ENCODE data around the gene GPR4. TPM values are rescaled to one million over a fixed set of nuclear protein-coding genes. Genes with fewer than 3 reads are reported as not detected.

Gene GPR4
- total RNA-seq, 1 experiment from 2014 or later: 0.07 TPM

- peak overlapping the region; percentile 90 to 95 for H3K4me3 Mint-ChIP-seq
- H2BK20ac ChIP-seq (ENCODE audit: low read depth, low read length, poor library complexity, severe bottlenecking): no peak overlapping the region
- H2BK15ac ChIP-seq (ENCODE audit: low read depth, low read length): no peak overlapping the region
- no peak overlapping the region for H3K4ac ChIP-seq (ENCODE audit: low read depth, low read length)
- peak overlapping the region; percentile 12 for H2BK12ac ChIP-seq (ENCODE audit: insufficient read length, low read depth, low read length)
- peak overlapping the region; percentile 55 for H3K4me2 ChIP-seq (ENCODE audit: insufficient read depth, insufficient read length, low read length)
- H3K18ac ChIP-seq (ENCODE audit: insufficient read length, low read depth, low read length): no peak overlapping the region
- no peak overlapping the region for H4K91ac ChIP-seq (ENCODE audit: insufficient read length, low read depth, low read length)
- no peak overlapping the region for H2AFZ ChIP-seq (ENCODE audit: low read length)
- H3K23ac ChIP-seq (ENCODE audit: insufficient read length, low read depth, low read length): no peak overlapping the region
- H4K5ac ChIP-seq (ENCODE audit: insufficient read length, low read depth, low read length): no peak overlapping the region
- no peak overlapping the region for H3K56ac ChIP-seq (ENCODE audit: insufficient read length, low read depth, low read length)
- peaks cover 15% of the 10 kb centered on the region for H3K27me3 Mint-ChIP-seq (ENCODE audit: low read depth)
- H3T11ph ChIP-seq (ENCODE audit: low read length): no peak overlapping the region
- TF ChIP-seq, protein P1, sequence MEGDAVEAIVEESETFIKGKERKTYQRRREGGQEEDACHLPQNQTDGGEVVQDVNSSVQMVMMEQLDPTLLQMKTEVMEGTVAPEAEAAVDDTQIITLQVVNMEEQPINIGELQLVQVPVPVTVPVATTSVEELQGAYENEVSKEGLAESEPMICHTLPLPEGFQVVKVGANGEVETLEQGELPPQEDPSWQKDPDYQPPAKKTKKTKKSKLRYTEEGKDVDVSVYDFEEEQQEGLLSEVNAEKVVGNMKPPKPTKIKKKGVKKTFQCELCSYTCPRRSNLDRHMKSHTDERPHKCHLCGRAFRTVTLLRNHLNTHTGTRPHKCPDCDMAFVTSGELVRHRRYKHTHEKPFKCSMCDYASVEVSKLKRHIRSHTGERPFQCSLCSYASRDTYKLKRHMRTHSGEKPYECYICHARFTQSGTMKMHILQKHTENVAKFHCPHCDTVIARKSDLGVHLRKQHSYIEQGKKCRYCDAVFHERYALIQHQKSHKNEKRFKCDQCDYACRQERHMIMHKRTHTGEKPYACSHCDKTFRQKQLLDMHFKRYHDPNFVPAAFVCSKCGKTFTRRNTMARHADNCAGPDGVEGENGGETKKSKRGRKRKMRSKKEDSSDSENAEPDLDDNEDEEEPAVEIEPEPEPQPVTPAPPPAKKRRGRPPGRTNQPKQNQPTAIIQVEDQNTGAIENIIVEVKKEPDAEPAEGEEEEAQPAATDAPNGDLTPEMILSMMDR (conservative IDR thresholded peaks at IDR 0.05): no peak
- H3K14ac ChIP-seq (ENCODE audit: insufficient read depth, low read length): no peak overlapping the region
- WGBS (ENCODE audit: extremely low coverage, insufficient read length, low lambda C conversion rate): no CpG with 5 or more reads among the region's 7 CpGs
- no peaks in the 10 kb centered on the region for H3K9me3 ChIP-seq (ENCODE audit: control insufficient read depth, low read depth, low read length)
- no peaks in the 10 kb centered on the region for H3K27me3 ChIP-seq (ENCODE audit: insufficient read depth, low read length)
- DNase-seq: no peak
- H3K79me1 ChIP-seq (ENCODE audit: insufficient read depth, low read depth, low read length, poor library complexity, severe bottlenecking): no peaks in the 10 kb centered on the region
- H3K4me1 Mint-ChIP-seq: peaks cover 3 to 11% of the 10 kb centered on the region in 2 experiments; a peak in 2 of 4 replicates
- no peaks in the 10 kb centered on the region for H4K20me1 ChIP-seq (ENCODE audit: control insufficient read depth, insufficient read depth, insufficient read length)
- no peak overlapping the region for H2AK5ac ChIP-seq (ENCODE audit: insufficient read length, low read length)
- H2BK120ac ChIP-seq (ENCODE audit: low read depth, low read length, poor library complexity, severe bottlenecking): no peak overlapping the region
- H4K8ac ChIP-seq (replicated peaks; ENCODE audit: insufficient read length, low read depth, low read length): no peak overlapping the region
- no peak overlapping the region for H3K27ac ChIP-seq (ENCODE audit: insufficient read length, low read depth, low read length)
- peaks cover 2% of the 10 kb centered on the region; the same call in 1 of the 2 replicates for H3K79me2 ChIP-seq (ENCODE audit: insufficient read depth, low read length)
- H3K9me3 Mint-ChIP-seq: no peaks in the 10 kb centered on the region
- H3K36me3 Mint-ChIP-seq (ENCODE audit: insufficient read depth in 1 of 3, low read depth in 3 of 3): peaks cover 0 to 10% (median 4%) of the 10 kb centered on the region in 3 experiments; a peak in 5 of 7 replicates
- H3K27ac Mint-ChIP-seq: peak overlapping the region; percentile 94 to 99 (median 98); a peak in 6 of 7 replicates
- no peaks in the 10 kb centered on the region for H3K4me1 ChIP-seq (ENCODE audit: insufficient read depth, low read length)
- peaks cover 5% of the 10 kb centered on the region for H3K23me2 ChIP-seq (ENCODE audit: insufficient read length, low read depth, low read length, poor library complexity, severe bottlenecking)
- H3K9ac ChIP-seq (ENCODE audit: extremely low read depth, insufficient read length, low read length): peak overlapping the region; percentile 0
- no peak overlapping the region for H2BK5ac ChIP-seq (ENCODE audit: insufficient read length, low read length)
Measured at GRCh38 chr19:45585158-45585577, 16.8 kb downstream of the GPR4 start.
